Peyer's patch (tissue), 4 donors: ENCODE results near the gene HS6ST2. TPM values are rescaled to one million over a fixed set of nuclear protein-coding genes. Genes with fewer than 3 reads are reported as not detected.

Experiments used
- DNase-seq, 3 donors: peaks; one replicate each; pipeline ENCODE4 v3.0.0-alpha.2; 2017 to 2019
- H3K27ac ChIP-seq, 4 donors: fragments of 200-600 bp; sonication (generic); one replicate each; pipeline ENCODE4 v1.5.1; 2016 to 2019
- H3K27me3 ChIP-seq, 2 donors: fragments of 200-600 bp; sonication (generic); one replicate each; pipeline ENCODE4 v1.5.1; 2019
- H3K36me3 ChIP-seq, 3 donors: fragments of 200-600 bp; sonication (generic); one replicate each; pipeline ENCODE4 v1.5.1; 2016 to 2019
- H3K4me1 ChIP-seq, 4 donors: fragments of 200-600 bp; sonication (generic); one replicate each; pipeline ENCODE4 v1.5.1; 2016 to 2019
- H3K4me3 ChIP-seq, 4 donors: fragments of 200-600 bp; sonication (generic); 1 replicate in 3 of 4; 2 replicates in 1 of 4; pipeline ENCODE4 v1.5.1; 2016 to 2019; ENCODE audit warnings: mild to moderate bottlenecking in 1 of 4
- H3K9me3 ChIP-seq, 4 donors: fragments of 200-600 bp; sonication (generic); one replicate each; pipeline ENCODE4 v1.5.1; 2016 to 2019; ENCODE audit warnings: mild to moderate bottlenecking in 1 of 4
- CTCF ChIP-seq, 6 experiments: fragments of 450-650 bp in 4 of 6; fragments of 200-600 bp in 2 of 6; sonication (generic) in 1 of 6; IDR thresholded peaks; one replicate each; pipeline ENCODE4 v1.5.1; 2017 to 2019; ENCODE audit warnings: antibody characterized with exemption in 6 of 6, mild to moderate bottlenecking in 3 of 6, moderate library complexity in 1 of 6
- POLR2A ChIP-seq, 2 donors: fragments of 450-650 bp; IDR thresholded peaks; one replicate each; pipeline ENCODE4 v1.5.1; 2017; ENCODE audit warnings: antibody characterized with exemption in 2 of 2, mild to moderate bottlenecking in 2 of 2, moderate library complexity in 2 of 2
- total RNA-seq, 4 donors: library from RNA; depleted of rRNA; stranded (reverse); fragments of >200 nt; gene quantifications; one replicate each; pipeline ENCODE4 v1.1.0, GENCODE V29; 2016

HS6ST2 gene
- total RNA-seq, 4 donors from 2014 or later, result not detected

GRCh38 chrX:132745593-132745992 is 212.8 kb downstream of the HS6ST2 start:
- H3K36me3 ChIP-seq, result no peaks in the 10 kb centered on the region
- TF ChIP-seq POLR2A (IDR thresholded peaks at IDR 0.05) (no peak), CTCF (IDR thresholded peaks at IDR 0.05) (no peak)
- no peaks in the 10 kb centered on the region for H3K4me1 ChIP-seq
- no peaks in the 10 kb centered on the region for H3K27me3 ChIP-seq
- no peak for DNase-seq
- H3K4me3 ChIP-seq, result no peak overlapping the region
- no peak overlapping the region for H3K27ac ChIP-seq
- no peaks in the 10 kb centered on the region for H3K9me3 ChIP-seq

DNA sequence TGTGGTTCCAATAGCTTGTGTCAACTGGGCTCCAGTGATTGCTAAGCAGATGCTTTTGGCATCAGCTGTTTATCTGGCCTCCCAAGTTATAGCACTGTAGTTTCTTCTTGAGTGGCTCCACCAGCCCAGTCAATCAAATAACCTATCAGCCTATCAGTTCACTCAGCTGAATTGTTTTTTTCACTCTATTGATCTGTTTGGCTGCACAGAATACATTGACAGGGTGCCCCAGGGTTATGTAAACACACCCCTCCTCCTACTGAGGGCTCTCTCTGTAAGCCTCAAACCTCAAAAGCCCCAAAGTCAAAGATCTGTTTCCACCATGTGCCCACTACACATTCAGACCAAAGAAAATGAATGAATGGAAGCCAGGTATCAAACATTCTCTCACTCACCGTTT is 214.0 kb downstream of the HS6ST2 start:
- H3K4me1 ChIP-seq, result no peaks in the 10 kb centered on the region
- no peaks in the 10 kb centered on the region for H3K9me3 ChIP-seq
- TF ChIP-seq POLR2A (IDR thresholded peaks at IDR 0.05) (no peak), CTCF (IDR thresholded peaks at IDR 0.05) (no peak)
- no peak overlapping the region for H3K27ac ChIP-seq
- no peaks in the 10 kb centered on the region for H3K27me3 ChIP-seq
- no peak overlapping the region for H3K4me3 ChIP-seq
- DNase-seq, result no peak
- no peaks in the 10 kb centered on the region for H3K36me3 ChIP-seq

GRCh38 chrX:132743086-132743485 is 215.3 kb downstream of the HS6ST2 start:
- TF ChIP-seq CTCF (IDR thresholded peaks at IDR 0.05) (no peak), POLR2A (IDR thresholded peaks at IDR 0.05) (no peak)
- H3K27me3 ChIP-seq, result no peaks in the 10 kb centered on the region

GRCh38 chrX:132742246-132742645 is 216.2 kb downstream of the HS6ST2 start:
- DNase-seq, result no peak
- no peak overlapping the region for H3K27ac ChIP-seq
- H3K4me1 ChIP-seq, result no peaks in the 10 kb centered on the region
- no peak overlapping the region for H3K4me3 ChIP-seq
- no peaks in the 10 kb centered on the region for H3K27me3 ChIP-seq
- no peaks in the 10 kb centered on the region for H3K36me3 ChIP-seq
- TF ChIP-seq POLR2A (IDR thresholded peaks at IDR 0.05) (no peak), CTCF (IDR thresholded peaks at IDR 0.05) (no peak)
- no peaks in the 10 kb centered on the region for H3K9me3 ChIP-seq

More at GRCh38 chrX:132743086-132743485, 215.3 kb downstream of the HS6ST2 start:
- H3K4me3 ChIP-seq, result no peak overlapping the region
- H3K9me3 ChIP-seq, result no peaks in the 10 kb centered on the region
- H3K36me3 ChIP-seq, result no peaks in the 10 kb centered on the region
- no peak for DNase-seq
- no peaks in the 10 kb centered on the region for H3K4me1 ChIP-seq
- no peak overlapping the region for H3K27ac ChIP-seq

DNA sequence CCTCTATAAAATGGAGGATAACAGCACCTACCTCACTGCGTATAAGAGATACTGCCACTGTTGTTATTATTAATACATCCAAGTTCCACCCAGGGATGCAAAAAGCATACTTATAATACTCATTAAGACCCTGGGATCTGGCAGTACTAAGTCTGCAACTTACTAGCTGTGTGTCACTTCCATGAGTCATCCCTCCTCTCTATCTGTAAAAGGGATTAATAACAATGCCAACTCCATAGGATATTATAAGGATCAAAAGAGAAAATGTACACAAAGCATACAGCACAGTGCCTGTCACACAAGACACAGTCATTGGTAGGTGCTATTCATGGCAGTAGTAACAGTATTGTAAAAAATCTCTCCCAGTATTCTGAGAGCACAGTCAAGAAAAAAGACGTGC is 216.7 kb downstream of the HS6ST2 start:
- TF ChIP-seq CTCF (IDR thresholded peaks at IDR 0.05) (no peak), POLR2A (IDR thresholded peaks at IDR 0.05) (no peak)
- no peaks in the 10 kb centered on the region for H3K4me1 ChIP-seq
- no peaks in the 10 kb centered on the region for H3K36me3 ChIP-seq
- no peaks in the 10 kb centered on the region for H3K9me3 ChIP-seq
- DNase-seq, result no peak
- H3K4me3 ChIP-seq, result no peak overlapping the region
- H3K27me3 ChIP-seq, result no peaks in the 10 kb centered on the region
- no peak overlapping the region for H3K27ac ChIP-seq
